CD4-positive, alpha-beta T cell treated with Interleukin-15 for 1 hour (primary cell): Measurements from ENCODE around the gene OR52L1.

Experiments
- DNase-seq: peaks from one replicate; pipeline ENCODE4 v3.0.0-alpha.2; 2020

The OR52L1 gene

GRCh38 chr11:5938603-5938965, 48.2 kb downstream of the OR52L1 start:
- no peak for DNase-seq

- no peak for DNase-seq
Observed at GRCh38 chr11:5937868-5938602, 48.8 kb downstream of the OR52L1 start.
